Activated CD4-positive, alpha-beta T cell treated with anti-CD3 and anti-CD28 coated beads for 24 hours (primary cell): ENCODE data around the gene DDX21.
"Not testable (repeated sequence)": the region's sequence is repeated elsewhere in the genome, so short reads cannot be mapped to it uniquely, and the experiment has no call there.

Experiments
- DNase-seq, 2 donors: peaks; one replicate each; pipeline ENCODE4 v3.0.0-alpha.2; 2020; ENCODE audit warnings: low read depth in 2 of 2

The DDX21 gene

GRCh38 chr10:68988530-68989316 is 32.8 kb downstream of the DDX21 start, which contains the start of gene KIFBP:
Gene KIFBP (plus strand): TSS chr10:68988803. CDS start chr10:68988833, 30 bp downstream.
- peak; percentile 64 to 79 for DNase-seq

GRCh38 chr10:68989317-68989990 is 33.5 kb downstream of the DDX21 start:
- no peak for DNase-seq

- no peak for DNase-seq
Observed at GRCh38 chr10:68992636-68993440, 36.9 kb downstream of the DDX21 start.

GRCh38 chr10:68997211-68997610 is 41.2 kb downstream of the DDX21 start:
- DNase-seq, result no peak

- no peak for DNase-seq
Observed at GRCh38 chr10:69004821-69005220, 48.9 kb downstream of the DDX21 start.

- DNase-seq, result no peak
Observed at GRCh38 chr10:69005704-69006485, 49.9 kb downstream of the DDX21 start.

- DNase-seq, result no peak
Observed at GRCh38 chr10:69007260-69007659, 51.3 kb downstream of the DDX21 start.

GRCh38 chr10:69009360-69009759 is 53.4 kb downstream of the DDX21 start:
- DNase-seq, result no peak

- DNase-seq, result no peak
Observed at GRCh38 chr10:69010151-69010640, 54.2 kb downstream of the DDX21 start.

- DNase-seq, result not testable (repeated sequence)
Observed at GRCh38 chr10:69012778-69013177, 56.8 kb downstream of the DDX21 start.

- DNase-seq, result no peak
Observed at GRCh38 chr10:69014171-69014570, 58.2 kb downstream of the DDX21 start.

GRCh38 chr10:69018613-69019012 is 62.6 kb downstream of the DDX21 start:
- DNase-seq, result no peak

- DNase-seq, result no peak
Observed at GRCh38 chr10:69022611-69023010, 66.6 kb downstream of the DDX21 start.

GRCh38 chr10:69025370-69025896 is 69.5 kb downstream of the DDX21 start:
- DNase-seq, result no peak

- DNase-seq, result no peak
Observed at GRCh38 chr10:69033256-69033655, 77.3 kb downstream of the DDX21 start.
